A549 (cell line): ENCODE results near the gene CUL2.

Experiments used
- EP300 ChIP-seq, 2 experiments: fragments of >200 bp; sonication (Bioruptor Twin); formaldehyde crosslinking; IDR thresholded peaks; 2 replicates in 1 of 2; 3 replicates in 1 of 2; pipeline ENCODE4 v1.6.1; 2016 to 2017
- MAFK ChIP-seq: fragments of 450-650 bp; IDR thresholded peaks from 2 replicates; pipeline ENCODE4 v1.6.1; 2014; ENCODE audit not compliant: partially characterized antibody
- NR3C1 ChIP-seq: fragments of >200 bp; sonication (Bioruptor Twin); formaldehyde crosslinking; IDR thresholded peaks from 3 replicates; pipeline ENCODE4 v1.6.1; 2017
- POLR2A ChIP-seq: IDR thresholded peaks from 2 replicates; pipeline ENCODE4 v1.6.1; 2012; ENCODE audit warnings: mild to moderate bottlenecking, low read length
- RCOR1 ChIP-seq: fragments of 150-350 bp; IDR thresholded peaks from 2 replicates; pipeline ENCODE4 v1.6.1; 2014; ENCODE audit warnings: antibody characterized with exemption, low read length, low read depth
- SMC3 ChIP-seq: fragments of >200 bp; sonication (Bioruptor Twin); formaldehyde crosslinking; IDR thresholded peaks from 3 replicates; pipeline ENCODE4 v1.6.1; 2018; ENCODE audit warnings: inconsistent platforms
- ZSCAN20 ChIP-seq: fragments of 250-450 bp; sonication (Bioruptor Pico); IDR thresholded peaks from 2 replicates; pipeline ENCODE4 v1.8.0; 2022; ENCODE audit warnings: mild to moderate bottlenecking, moderate library complexity
- TF ChIP-seq, protein P1 (sequence below): fragments of >200 bp; sonication (Bioruptor Twin); formaldehyde crosslinking; IDR thresholded peaks from 3 replicates; pipeline ENCODE4 v1.5.1; 2016
- TF ChIP-seq, protein P2 (sequence below): IDR thresholded peaks from 2 replicates; pipeline ENCODE4 v1.6.1; 2012

DNA sequence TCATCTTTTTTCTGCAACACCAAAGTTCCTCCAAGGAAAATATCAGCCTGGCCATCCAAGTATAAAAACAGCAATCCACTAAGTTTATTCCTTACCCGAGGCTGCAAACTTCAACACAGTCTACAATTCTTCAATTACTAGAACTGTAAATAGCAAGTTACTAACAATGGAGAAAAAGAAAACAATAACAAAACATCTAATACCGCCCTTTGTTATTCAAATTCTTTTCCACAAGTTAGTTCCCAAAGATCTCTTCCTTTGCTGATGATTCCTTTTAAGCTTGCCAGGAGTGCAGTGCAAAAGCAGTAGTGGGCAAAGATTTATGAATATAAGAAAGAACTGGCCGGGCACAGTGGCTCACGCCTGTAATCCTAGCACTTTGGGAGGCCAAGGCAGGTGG lies 86.2 kb downstream of the CUL2 start:
- TF ChIP-seq, protein P1, sequence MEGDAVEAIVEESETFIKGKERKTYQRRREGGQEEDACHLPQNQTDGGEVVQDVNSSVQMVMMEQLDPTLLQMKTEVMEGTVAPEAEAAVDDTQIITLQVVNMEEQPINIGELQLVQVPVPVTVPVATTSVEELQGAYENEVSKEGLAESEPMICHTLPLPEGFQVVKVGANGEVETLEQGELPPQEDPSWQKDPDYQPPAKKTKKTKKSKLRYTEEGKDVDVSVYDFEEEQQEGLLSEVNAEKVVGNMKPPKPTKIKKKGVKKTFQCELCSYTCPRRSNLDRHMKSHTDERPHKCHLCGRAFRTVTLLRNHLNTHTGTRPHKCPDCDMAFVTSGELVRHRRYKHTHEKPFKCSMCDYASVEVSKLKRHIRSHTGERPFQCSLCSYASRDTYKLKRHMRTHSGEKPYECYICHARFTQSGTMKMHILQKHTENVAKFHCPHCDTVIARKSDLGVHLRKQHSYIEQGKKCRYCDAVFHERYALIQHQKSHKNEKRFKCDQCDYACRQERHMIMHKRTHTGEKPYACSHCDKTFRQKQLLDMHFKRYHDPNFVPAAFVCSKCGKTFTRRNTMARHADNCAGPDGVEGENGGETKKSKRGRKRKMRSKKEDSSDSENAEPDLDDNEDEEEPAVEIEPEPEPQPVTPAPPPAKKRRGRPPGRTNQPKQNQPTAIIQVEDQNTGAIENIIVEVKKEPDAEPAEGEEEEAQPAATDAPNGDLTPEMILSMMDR = no peak
- TF ChIP-seq MAFK = no peak
- TF ChIP-seq, protein P2, sequence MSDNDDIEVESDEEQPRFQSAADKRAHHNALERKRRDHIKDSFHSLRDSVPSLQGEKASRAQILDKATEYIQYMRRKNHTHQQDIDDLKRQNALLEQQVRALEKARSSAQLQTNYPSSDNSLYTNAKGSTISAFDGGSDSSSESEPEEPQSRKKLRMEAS = no peak
- no peak for TF ChIP-seq NR3C1
- TF ChIP-seq ZSCAN20 (CRISPR knock-in tag) = no peak
- TF ChIP-seq EP300 (IDR thresholded peaks at IDR 0.05) = no peak
- TF ChIP-seq RCOR1 = no peak
- no peak for TF ChIP-seq SMC3
- no peak for TF ChIP-seq POLR2A
